WTC11 (cell line): ENCODE data around the gene RGS16. TPM values are rescaled to one million over a fixed set of nuclear protein-coding genes. Genes with fewer than 3 reads are reported as not detected.

Experiments used
- EMX1 ChIP-seq: fragments of 250-450 bp; sonication (Bioruptor Pico); IDR thresholded peaks from 2 replicates; pipeline ENCODE4 v1.8.0; 2021; ENCODE audit warnings: mild to moderate bottlenecking
- ESRRA ChIP-seq: sonication (generic); formaldehyde crosslinking; IDR thresholded peaks from 2 replicates; pipeline ENCODE4 v1.8.1; 2022; ENCODE audit warnings: mild to moderate bottlenecking, missing genetic modification reagents, borderline replicate concordance
- ETV6 ChIP-seq: sonication (generic); formaldehyde crosslinking; IDR thresholded peaks from 2 replicates; pipeline ENCODE4 v1.8.1; 2022; ENCODE audit warnings: mild to moderate bottlenecking, missing genetic modification reagents
- FOXK1 ChIP-seq: sonication (generic); formaldehyde crosslinking; IDR thresholded peaks from 2 replicates; pipeline ENCODE4 v1.8.0; 2022; ENCODE audit warnings: mild to moderate bottlenecking, moderate library complexity, missing genetic modification reagents
- MYBL2 ChIP-seq: sonication (generic); formaldehyde crosslinking; IDR thresholded peaks from 2 replicates; pipeline ENCODE4 v1.8.1; 2023; ENCODE audit warnings: mild to moderate bottlenecking, moderate library complexity, missing genetic modification reagents
- NFATC4 ChIP-seq: fragments of 250-450 bp; sonication (Bioruptor Pico); IDR thresholded peaks from 2 replicates; pipeline ENCODE4 v1.9.0; 2021; ENCODE audit warnings: mild to moderate bottlenecking
- NFYB ChIP-seq: sonication (generic); formaldehyde crosslinking; conservative IDR thresholded peaks from 2 replicates; pipeline ENCODE4 v1.8.0; 2022; ENCODE audit warnings: low read depth, missing genetic modification reagents
- NR3C1 ChIP-seq: sonication (generic); formaldehyde crosslinking; conservative IDR thresholded peaks from 2 replicates; pipeline ENCODE4 v1.8.1; 2023; ENCODE audit warnings: low read depth, mild to moderate bottlenecking, missing genetic modification reagents
- RELA ChIP-seq: sonication (generic); formaldehyde crosslinking; IDR thresholded peaks from 2 replicates; pipeline ENCODE4 v1.8.1; 2022; ENCODE audit warnings: missing genetic modification reagents, mild to moderate bottlenecking, borderline replicate concordance
- SMAD3 ChIP-seq: sonication (generic); formaldehyde crosslinking; IDR thresholded peaks from 2 replicates; pipeline ENCODE4 v1.8.0; 2022; ENCODE audit warnings: missing genetic modification reagents, mild to moderate bottlenecking, borderline replicate concordance
- SMAD4 ChIP-seq: sonication (generic); formaldehyde crosslinking; IDR thresholded peaks from 2 replicates; pipeline ENCODE4 v1.8.0; 2022; ENCODE audit warnings: mild to moderate bottlenecking, missing genetic modification reagents
- TP53 ChIP-seq: sonication (generic); formaldehyde crosslinking; IDR thresholded peaks from 2 replicates; pipeline ENCODE4 v1.8.1; 2023; ENCODE audit warnings: mild to moderate bottlenecking, missing genetic modification reagents
- USF2 ChIP-seq: sonication (generic); formaldehyde crosslinking; IDR thresholded peaks from 2 replicates; pipeline ENCODE4 v1.8.1; 2023; ENCODE audit warnings: mild to moderate bottlenecking, missing genetic modification reagents, moderate library complexity
- ZBTB21 ChIP-seq: sonication (generic); formaldehyde crosslinking; IDR thresholded peaks from 2 replicates; pipeline ENCODE4 v1.8.1; 2023; ENCODE audit warnings: mild to moderate bottlenecking, missing genetic modification reagents, borderline replicate concordance
- ZNF138 ChIP-seq: sonication (generic); formaldehyde crosslinking; conservative IDR thresholded peaks from 2 replicates; pipeline ENCODE4 v1.8.1; 2022; ENCODE audit warnings: mild to moderate bottlenecking, moderate library complexity, missing genetic modification reagents
- ZNF281 ChIP-seq: sonication (generic); formaldehyde crosslinking; IDR thresholded peaks from 2 replicates; pipeline ENCODE4 v1.8.0; 2023; ENCODE audit warnings: mild to moderate bottlenecking, missing genetic modification reagents
- total RNA-seq: library from RNA; stranded (reverse); gene quantifications from 3 replicates; pipeline ENCODE4 v1.2.3, GENCODE V29; 2021
- TF ChIP-seq, protein P1 (sequence below): sonication (generic); formaldehyde crosslinking; IDR thresholded peaks from 2 replicates; pipeline ENCODE4 v1.8.0; 2022; ENCODE audit warnings: mild to moderate bottlenecking, missing genetic modification reagents
- TF ChIP-seq, protein P2 (sequence below): sonication (generic); formaldehyde crosslinking; IDR thresholded peaks from 2 replicates; pipeline ENCODE4 v1.8.0; 2023; ENCODE audit warnings: missing genetic modification reagents
- TF ChIP-seq, protein P3 (sequence below): sonication (generic); formaldehyde crosslinking; IDR thresholded peaks from 2 replicates; pipeline ENCODE4 v1.8.0; 2022; ENCODE audit warnings: mild to moderate bottlenecking, missing genetic modification reagents
- TF ChIP-seq, protein P4 (sequence below): fragments of 250-450 bp; sonication (Bioruptor Pico); IDR thresholded peaks from 2 replicates; pipeline ENCODE4 v1.9.0; 2021; ENCODE audit warnings: mild to moderate bottlenecking
- TF ChIP-seq, protein P5 (sequence below): fragments of 250-450 bp; sonication (Bioruptor Pico); IDR thresholded peaks from 2 replicates; pipeline ENCODE4 v2.1.2; 2022; ENCODE audit warnings: mild to moderate bottlenecking, moderate library complexity
- TF ChIP-seq, protein P6 (sequence below): sonication (generic); formaldehyde crosslinking; IDR thresholded peaks from 2 replicates; pipeline ENCODE4 v1.8.0; 2022; ENCODE audit warnings: mild to moderate bottlenecking, missing genetic modification reagents

The RGS16 gene
- total RNA-seq, 1 experiment from 2014 or later, result 17.8 TPM

GRCh38 chr1:182604175-182605164, at the start of gene RGS16 (continued):
- TF ChIP-seq, protein P1, sequence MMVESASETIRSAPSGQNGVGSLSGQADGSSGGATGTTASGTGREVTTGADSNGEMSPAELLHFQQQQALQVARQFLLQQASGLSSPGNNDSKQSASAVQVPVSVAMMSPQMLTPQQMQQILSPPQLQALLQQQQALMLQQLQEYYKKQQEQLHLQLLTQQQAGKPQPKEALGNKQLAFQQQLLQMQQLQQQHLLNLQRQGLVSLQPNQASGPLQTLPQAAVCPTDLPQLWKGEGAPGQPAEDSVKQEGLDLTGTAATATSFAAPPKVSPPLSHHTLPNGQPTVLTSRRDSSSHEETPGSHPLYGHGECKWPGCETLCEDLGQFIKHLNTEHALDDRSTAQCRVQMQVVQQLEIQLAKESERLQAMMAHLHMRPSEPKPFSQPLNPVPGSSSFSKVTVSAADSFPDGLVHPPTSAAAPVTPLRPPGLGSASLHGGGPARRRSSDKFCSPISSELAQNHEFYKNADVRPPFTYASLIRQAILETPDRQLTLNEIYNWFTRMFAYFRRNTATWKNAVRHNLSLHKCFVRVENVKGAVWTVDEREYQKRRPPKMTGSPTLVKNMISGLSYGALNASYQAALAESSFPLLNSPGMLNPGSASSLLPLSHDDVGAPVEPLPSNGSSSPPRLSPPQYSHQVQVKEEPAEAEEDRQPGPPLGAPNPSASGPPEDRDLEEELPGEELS (CRISPR knock-in tag), result peak; percentile 84
- TF ChIP-seq SMAD3 (peak; percentile 2; the same call in 1 of the 2 replicates), ZNF138 (CRISPR knock-in tag) (peak; percentile 90; the same call in 1 of the 2 replicates), TP53 (CRISPR knock-in tag) (peak; percentile 70; the same call in 1 of the 2 replicates), NFATC4 (CRISPR knock-in tag) (no peak), NR3C1 (CRISPR knock-in tag) (peak; percentile 76; the same call in 1 of the 2 replicates), EMX1 (CRISPR knock-in tag) (no peak), SMAD4 (CRISPR knock-in tag) (peak; percentile 79), NFYB (CRISPR knock-in tag) (peak; percentile 69), ETV6 (CRISPR knock-in tag) (peak; percentile 96), ZNF281 (peak; percentile 70), ZBTB21 (peak; percentile 77; the same call in 1 of the 2 replicates), ESRRA (CRISPR knock-in tag) (peak; percentile 81), FOXK1 (CRISPR knock-in tag) (peak; percentile 84), USF2 (CRISPR knock-in tag) (peak; percentile 19; the same call in 1 of the 2 replicates), MYBL2 (CRISPR knock-in tag) (0 out of 2 replicates have a peak, but pooled peaks have one; percentile 75), RELA (CRISPR knock-in tag) (peak; percentile 94; the same call in 1 of the 2 replicates)
- TF ChIP-seq, protein P2, sequence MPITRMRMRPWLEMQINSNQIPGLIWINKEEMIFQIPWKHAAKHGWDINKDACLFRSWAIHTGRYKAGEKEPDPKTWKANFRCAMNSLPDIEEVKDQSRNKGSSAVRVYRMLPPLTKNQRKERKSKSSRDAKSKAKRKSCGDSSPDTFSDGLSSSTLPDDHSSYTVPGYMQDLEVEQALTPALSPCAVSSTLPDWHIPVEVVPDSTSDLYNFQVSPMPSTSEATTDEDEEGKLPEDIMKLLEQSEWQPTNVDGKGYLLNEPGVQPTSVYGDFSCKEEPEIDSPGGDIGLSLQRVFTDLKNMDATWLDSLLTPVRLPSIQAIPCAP (CRISPR knock-in tag), result peak; percentile 55
- TF ChIP-seq, protein P3, sequence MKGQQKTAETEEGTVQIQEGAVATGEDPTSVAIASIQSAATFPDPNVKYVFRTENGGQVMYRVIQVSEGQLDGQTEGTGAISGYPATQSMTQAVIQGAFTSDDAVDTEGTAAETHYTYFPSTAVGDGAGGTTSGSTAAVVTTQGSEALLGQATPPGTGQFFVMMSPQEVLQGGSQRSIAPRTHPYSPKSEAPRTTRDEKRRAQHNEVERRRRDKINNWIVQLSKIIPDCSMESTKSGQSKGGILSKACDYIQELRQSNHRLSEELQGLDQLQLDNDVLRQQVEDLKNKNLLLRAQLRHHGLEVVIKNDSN, result peak; percentile 64; the same call in 1 of the 2 replicates
- TF ChIP-seq, protein P4, sequence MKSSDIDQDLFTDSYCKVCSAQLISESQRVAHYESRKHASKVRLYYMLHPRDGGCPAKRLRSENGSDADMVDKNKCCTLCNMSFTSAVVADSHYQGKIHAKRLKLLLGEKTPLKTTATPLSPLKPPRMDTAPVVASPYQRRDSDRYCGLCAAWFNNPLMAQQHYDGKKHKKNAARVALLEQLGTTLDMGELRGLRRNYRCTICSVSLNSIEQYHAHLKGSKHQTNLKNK (CRISPR knock-in tag), result no peak
- TF ChIP-seq, protein P5, sequence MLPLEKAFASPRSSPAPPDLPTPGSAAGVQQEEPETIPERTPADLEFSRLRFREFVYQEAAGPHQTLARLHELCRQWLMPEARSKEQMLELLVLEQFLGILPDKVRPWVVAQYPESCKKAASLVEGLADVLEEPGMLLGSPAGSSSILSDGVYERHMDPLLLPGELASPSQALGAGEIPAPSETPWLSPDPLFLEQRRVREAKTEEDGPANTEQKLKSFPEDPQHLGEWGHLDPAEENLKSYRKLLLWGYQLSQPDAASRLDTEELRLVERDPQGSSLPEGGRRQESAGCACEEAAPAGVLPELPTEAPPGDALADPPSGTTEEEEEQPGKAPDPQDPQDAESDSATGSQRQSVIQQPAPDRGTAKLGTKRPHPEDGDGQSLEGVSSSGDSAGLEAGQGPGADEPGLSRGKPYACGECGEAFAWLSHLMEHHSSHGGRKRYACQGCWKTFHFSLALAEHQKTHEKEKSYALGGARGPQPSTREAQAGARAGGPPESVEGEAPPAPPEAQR (CRISPR knock-in tag), result 0 out of 2 replicates have a peak, but pooled peaks have one; percentile 44
- TF ChIP-seq, protein P6, sequence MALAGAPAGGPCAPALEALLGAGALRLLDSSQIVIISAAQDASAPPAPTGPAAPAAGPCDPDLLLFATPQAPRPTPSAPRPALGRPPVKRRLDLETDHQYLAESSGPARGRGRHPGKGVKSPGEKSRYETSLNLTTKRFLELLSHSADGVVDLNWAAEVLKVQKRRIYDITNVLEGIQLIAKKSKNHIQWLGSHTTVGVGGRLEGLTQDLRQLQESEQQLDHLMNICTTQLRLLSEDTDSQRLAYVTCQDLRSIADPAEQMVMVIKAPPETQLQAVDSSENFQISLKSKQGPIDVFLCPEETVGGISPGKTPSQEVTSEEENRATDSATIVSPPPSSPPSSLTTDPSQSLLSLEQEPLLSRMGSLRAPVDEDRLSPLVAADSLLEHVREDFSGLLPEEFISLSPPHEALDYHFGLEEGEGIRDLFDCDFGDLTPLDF (CRISPR knock-in tag), result peak; percentile 73; the same call in 1 of the 2 replicates
